Gastroesophageal sphincter (tissue), 3 donors: ENCODE data around the gene RAET1L.

Experiments
- CTCF ChIP-seq, 4 experiments: fragments of 200-600 bp in 2 of 4; fragments of 450-650 bp in 2 of 4; sonication (generic) in 1 of 4; IDR thresholded peaks; one replicate each; pipeline ENCODE4 v1.5.1; 2017 to 2019; ENCODE audit warnings: antibody characterized with exemption in 4 of 4, mild to moderate bottlenecking in 2 of 4, moderate library complexity in 2 of 4
- POLR2A ChIP-seq, 2 donors: fragments of 450-650 bp; IDR thresholded peaks; one replicate each; pipeline ENCODE4 v1.6.1; 2017; ENCODE audit warnings: antibody characterized with exemption in 2 of 2, mild to moderate bottlenecking in 2 of 2, moderate library complexity in 1 of 2
- POLR2AphosphoS5 ChIP-seq: sonication (generic); formaldehyde crosslinking; IDR thresholded peaks from one replicate; pipeline ENCODE4 v1.6.1; 2017; ENCODE audit warnings: antibody characterized with exemption

- no peak for TF ChIP-seq CTCF (IDR thresholded peaks at IDR 0.05)
- no peak for TF ChIP-seq POLR2AphosphoS5
- no peak for TF ChIP-seq POLR2A (IDR thresholded peaks at IDR 0.05)
Measured at GRCh38 chr6:150058231-150058792, 33.0 kb upstream of the RAET1L start.
